Heart left ventricle (tissue), 16 donors: ENCODE data around the gene ABCC9. TPM values are rescaled to one million over a fixed set of nuclear protein-coding genes. Genes with fewer than 3 reads are reported as not detected.

Source experiments
- ATAC-seq, 4 donors: fragments of 200-7000 bp; cut with Tn5 transposase; one replicate each; pipeline ENCODE4 v1.9.1; 2020 to 2022; ENCODE audit warnings: moderate library complexity in 4 of 4, mild to moderate bottlenecking in 3 of 4, moderate number of reproducible peaks in 1 of 4
- DNase-seq, 5 donors: peaks; one replicate each; pipeline ENCODE4 v3.0.0-alpha.2; 2020
- H3K27ac ChIP-seq, 12 donors: fragments of 200-600 bp; sonication (generic) in 4 of 12; one replicate each; pipeline versions ENCODE4 v1.5.0 to v1.8.0; 2016 to 2022; ENCODE audit warnings: mild to moderate bottlenecking in 2 of 12
- H3K27me3 ChIP-seq, 9 donors: fragments of 200-600 bp; sonication (generic) in 2 of 9; one replicate each; pipeline versions ENCODE4 v1.5.1 to v1.8.0; 2016 to 2022; ENCODE audit warnings: mild to moderate bottlenecking in 3 of 9
- H3K36me3 ChIP-seq, 9 donors: fragments of 200-600 bp; sonication (generic) in 2 of 9; one replicate each; pipeline versions ENCODE4 v1.5.0 to v1.8.0; 2018 to 2022; ENCODE audit warnings: mild to moderate bottlenecking in 2 of 9
- H3K4me1 ChIP-seq, 12 donors: fragments of 200-600 bp; sonication (generic) in 4 of 12; one replicate each; pipeline versions ENCODE4 v1.5.0 to v1.8.0; 2016 to 2022; ENCODE audit warnings: mild to moderate bottlenecking in 3 of 12
- H3K4me3 ChIP-seq, 12 donors: fragments of 200-600 bp; sonication (generic) in 4 of 12; one replicate each; pipeline versions ENCODE4 v1.5.0 to v1.8.0; 2017 to 2022; ENCODE audit warnings: mild to moderate bottlenecking in 9 of 12, moderate library complexity in 4 of 12
- H3K9me3 ChIP-seq, 12 donors: fragments of 200-600 bp; sonication (generic) in 4 of 12; one replicate each; pipeline versions ENCODE4 v1.5.0 to v1.8.0; 2016 to 2022; ENCODE audit warnings: mild to moderate bottlenecking in 1 of 12
- CTCF ChIP-seq, 12 donors: fragments of 200-600 bp; sonication (generic) in 4 of 12; IDR thresholded peaks; one replicate each; pipeline versions ENCODE4 v1.5.0 to v1.8.0; 2018 to 2022; ENCODE audit warnings: antibody characterized with exemption in 12 of 12, mild to moderate bottlenecking in 5 of 12
- POLR2A ChIP-seq, 2 donors: fragments of 450-650 bp; IDR thresholded peaks; one replicate each; pipeline ENCODE4 v1.6.1; 2017; ENCODE audit warnings: antibody characterized with exemption in 2 of 2, mild to moderate bottlenecking in 2 of 2, moderate library complexity in 2 of 2
- WGBS, 4 donors: extraction: QIAGEN DNeasy Blood & Tissue Kit in 2 of 4; methylation state at CpG; one replicate each; pipeline versions ENCODE4 v1.1.5 to v1.1.7; 2013 to 2018; 5-methylcytosine and 5-hydroxymethylcytosine counted together
- intact Hi-C, 10 donors: fragments of 100-400 bp; cut with DNase I; formaldehyde crosslinking; loops; one replicate each; pipeline versions ENCODE4 v1.11.1 to v1.14.2; 2022
- polyA plus RNA-seq, 2 donors: library from polyadenylated mRNA; stranded (reverse); fragments of 200-250 nt; gene quantifications; one replicate each; pipeline ENCODE4 v1.2.3, GENCODE V29; 2013
- total RNA-seq, 9 donors: library from RNA; depleted of rRNA in 2 of 9; stranded (reverse); fragments of >200 nt in 2 of 9; fragmentation: NEBNext Ultra II Directional in 3 of 9; extraction: Animal tissue kit (Norgen Biotek cat#: 25700) in 3 of 9; gene quantifications; one replicate each; pipeline versions ENCODE4 v1.1.0 to v1.2.4, GENCODE V29; 2016 to 2023
- donor health status: ischemic (EF 13 %, LVEDD 7.1; RV severe dilation, severe dysfunction).
- donor health status: healthy with polysubstance abuse.
- donor health status: DM: no; HTN: yes; CAD: no.
- donor health status: DM: no; HTN: no; CAD: no.
- donor health status: ischemic (EF 25% LVEDD 6.9; RV normal size, moderate dysfunction).
- donor health status: ischemic (EF 25% LVEDD 5.7; RV mildly dilated, moderate dysfunction).
- donor health status: healthy.
- donor health status: DM: yes; HTN: yes; CAD: no.
- donor health status: ischemic (EF 35%, LVEDD 5.7; RV mildly dilated, moderate dysfunction).
- donor health status: nonischemic (EF 11% LVEDD 7.7; RV severe dilation, severe dysfunction).
- donor health status: DM: yes; HTN: yes; CAD: no.
- donor health status: PGD.
- donor health status: ischemic (EF 29% LVEDD 5.4; RV normal size, mild dysfunction).
- donor health status: nonischemic (EF 23%, LVEDD 6.1; RV moderate dilation, normal function).

ABCC9 gene
- total and polyA plus RNA-seq, 11 donors = 14.1 to 103 (median 70.8) TPM

GRCh38 chr12:21773806-21774205, 167.4 kb downstream of the ABCC9 start:
- WGBS, 4 donors = 3 to 7% (median 6%) methylated on average over 10 of the region's 10 CpGs
- H3K4me3 ChIP-seq = peak overlapping the region; percentile 38 to 79 (median 68)
- H3K27ac ChIP-seq = peak overlapping the region; percentile 84 to 96 (median 92)
- peaks cover 0 to 35% (median 3%) of the 10 kb centered on the region in 12 donors for H3K4me1 ChIP-seq
- H3K36me3 ChIP-seq = peaks cover 0 to 40% (median 0%) of the 10 kb centered on the region in 9 donors
- no peak for ATAC-seq
- no peak for TF ChIP-seq CTCF (IDR thresholded peaks at IDR 0.05)
- no peak for TF ChIP-seq POLR2A (IDR thresholded peaks at IDR 0.05)
- H3K27me3 ChIP-seq = peaks cover 0 to 29% (median 0%) of the 10 kb centered on the region in 9 donors
- no peaks in the 10 kb centered on the region for H3K9me3 ChIP-seq
- intact Hi-C loops = loop anchor here in 9 of 10 donors (1.0 to 10.0 kb wide), 11 partner anchors 45 to 171 kb away; partner anchors contain the start of gene ABCC9 (in 8 of the 9)
- no peak for DNase-seq

DNA sequence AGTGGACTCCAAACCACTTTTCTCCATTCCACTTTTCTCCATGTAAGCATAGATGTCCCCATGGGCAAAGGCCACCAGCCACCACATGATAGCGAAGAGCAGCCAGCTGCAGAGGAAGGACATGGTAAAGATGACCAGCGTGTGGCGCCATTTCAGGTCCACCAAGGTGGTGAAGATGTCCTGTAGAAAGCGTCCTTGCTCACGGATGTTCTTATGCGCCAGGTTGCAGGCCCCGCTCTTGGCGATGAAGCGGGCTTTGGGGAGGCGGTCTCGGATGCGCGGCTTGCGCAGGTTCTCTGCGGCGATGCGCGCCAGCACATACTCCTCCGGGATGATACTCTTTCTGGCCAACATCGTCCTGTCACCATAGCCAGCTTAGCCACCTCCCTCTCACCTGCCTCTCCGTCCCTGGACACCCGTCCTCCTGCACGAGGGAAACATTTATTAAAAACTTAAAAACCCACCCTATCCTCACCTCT, 167.9 kb downstream of the ABCC9 start:
- Histone ChIP-seq H3K27ac (peak overlapping the region; percentile 84 to 96 (median 92)), H3K27me3 (peaks cover 0 to 29% (median 0%) of the 10 kb centered on the region in 9 donors), H3K36me3 (peaks cover 0 to 46% (median 0%) of the 10 kb centered on the region in 9 donors), H3K4me3 (peak overlapping the region; percentile 38 to 79 (median 68)), H3K9me3 (no peaks in the 10 kb centered on the region), H3K4me1 (peaks cover 0 to 39% (median 3%) of the 10 kb centered on the region in 12 donors)
- intact Hi-C loops = loop anchor here in 9 of 10 donors (1.0 to 10.0 kb wide), 10 partner anchors 49 to 171 kb away; partner anchors contain the start of gene ABCC9 (in 6 of the 9)
- 6 to 11% (median 9%) methylated on average over 23 of the region's 23 CpGs for WGBS, 4 donors
- ATAC-seq (peak; percentile 31 to 45 (median 42)), DNase-seq (peak; percentile 61 to 81 (median 79))
- peak in 11 of 12 donors; percentile 15 to 61 (median 44) for TF ChIP-seq CTCF (IDR thresholded peaks at IDR 0.05)
- peak in 1 of 2 donors; percentile 26 for TF ChIP-seq POLR2A (IDR thresholded peaks at IDR 0.05)

- Histone ChIP-seq H3K36me3 (peaks cover 0 to 63% (median 0%) of the 10 kb centered on the region in 9 donors), H3K27me3 (peaks cover 0 to 28% (median 0%) of the 10 kb centered on the region in 9 donors), H3K4me3 (peak overlapping the region in 10 of 12 donors; percentile 4 to 79 (median 70)), H3K27ac (peak overlapping the region in 11 of 12 donors; percentile 25 to 96 (median 91)), H3K4me1 (peaks cover 0 to 36% (median 3%) of the 10 kb centered on the region in 12 donors), H3K9me3 (no peaks in the 10 kb centered on the region)
- TF ChIP-seq CTCF (IDR thresholded peaks at IDR 0.05) (no peak), POLR2A (IDR thresholded peaks at IDR 0.05) (no peak)
- ATAC-seq (no peak), DNase-seq (no peak)
- intact Hi-C loops = loop anchor here in 9 of 10 donors (5.0 to 10.0 kb wide), 8 partner anchors 51 to 173 kb away; partner anchors contain the start of gene ABCC9 (in 4 of the 9)
- WGBS, 4 donors = 32 to 58% (median 44%) methylated on average over 1 of the region's 1 CpG
Measured at GRCh38 chr12:21771311-21771710, 169.9 kb downstream of the ABCC9 start.

- Histone ChIP-seq H3K27ac (peak overlapping the region in 6 of 12 donors; percentile 5 to 93 (median 40)), H3K36me3 (peaks cover 0 to 81% (median 13%) of the 10 kb centered on the region in 9 donors), H3K4me3 (peak overlapping the region in 3 of 12 donors; percentile 1 to 76 (median 68)), H3K9me3 (no peaks in the 10 kb centered on the region), H3K27me3 (peaks cover 0 to 16% (median 0%) of the 10 kb centered on the region in 9 donors), H3K4me1 (peaks cover 0 to 34% (median 0%) of the 10 kb centered on the region in 12 donors)
- TF ChIP-seq POLR2A (IDR thresholded peaks at IDR 0.05) = no peak
- TF ChIP-seq CTCF (IDR thresholded peaks at IDR 0.05) = no peak
- ATAC-seq (no peak), DNase-seq (no peak)
- intact Hi-C loops = no loop called here
- 66 to 80% (median 71%) methylated on average over 2 of the region's 2 CpGs for WGBS, 4 donors
Measured at GRCh38 chr12:21769307-21769706, 171.9 kb downstream of the ABCC9 start.
